GM21447 (cell line): ENCODE data around the gene TUFM.
"Not testable (repeated sequence)": the region's sequence is repeated elsewhere in the genome, so short reads cannot be mapped to it uniquely, and the experiment has no call there.

Source experiments
- ATAC-seq: cut with Tn5 transposase; IDR thresholded peaks from one replicate; pipeline ENCODE4 v1.9.1; 2021; ENCODE audit not compliant: unreplicated experiment

TUFM gene

DNA sequence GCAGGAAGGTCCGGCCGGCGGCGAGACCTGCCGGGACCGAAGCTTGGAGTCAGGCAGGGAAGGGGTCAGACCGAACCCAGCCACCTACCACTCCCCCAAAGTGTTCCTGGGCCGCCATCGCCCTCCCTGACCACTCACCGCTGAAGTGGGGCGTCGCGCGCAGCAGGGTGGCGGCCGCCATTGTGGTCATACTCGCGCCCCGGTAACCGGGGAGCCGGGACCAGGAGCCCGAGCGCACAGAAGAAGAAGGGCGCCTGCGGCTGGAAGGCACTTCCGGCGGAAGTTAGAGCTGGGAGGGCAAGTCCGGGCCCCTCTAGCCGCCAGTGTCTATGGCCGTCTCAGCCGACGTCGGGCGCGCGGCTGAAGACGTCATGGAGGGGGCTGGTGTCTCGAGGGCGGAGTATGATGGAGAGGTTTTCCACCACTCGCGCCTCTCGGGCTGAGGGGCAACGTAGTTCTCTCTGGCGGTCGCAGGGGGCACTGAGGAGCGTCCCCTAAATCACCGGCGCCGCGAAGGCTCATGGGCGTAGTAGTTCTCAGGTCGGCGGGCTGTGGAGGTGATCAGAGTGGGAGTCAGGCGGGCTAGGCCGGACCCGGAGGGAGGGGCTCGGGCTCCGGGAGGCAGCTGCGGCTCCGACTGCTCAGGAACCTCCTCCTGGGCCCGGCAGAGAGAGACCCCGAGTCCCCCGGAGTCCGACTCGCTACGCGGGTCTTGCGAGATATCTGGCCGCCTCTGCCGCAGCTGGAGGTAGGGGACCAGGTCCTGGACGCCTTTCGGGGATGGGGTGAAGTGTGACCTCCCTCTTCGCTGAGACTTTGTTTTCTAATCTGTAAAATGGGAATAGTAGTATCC is at the start of gene TUFM:
TUFM (minus strand) TSS at position 269 of the 853 bp plus-strand sequence; CDS start at position 190, 79 bp downstream.
- ATAC-seq: peak; percentile 93

DNA sequence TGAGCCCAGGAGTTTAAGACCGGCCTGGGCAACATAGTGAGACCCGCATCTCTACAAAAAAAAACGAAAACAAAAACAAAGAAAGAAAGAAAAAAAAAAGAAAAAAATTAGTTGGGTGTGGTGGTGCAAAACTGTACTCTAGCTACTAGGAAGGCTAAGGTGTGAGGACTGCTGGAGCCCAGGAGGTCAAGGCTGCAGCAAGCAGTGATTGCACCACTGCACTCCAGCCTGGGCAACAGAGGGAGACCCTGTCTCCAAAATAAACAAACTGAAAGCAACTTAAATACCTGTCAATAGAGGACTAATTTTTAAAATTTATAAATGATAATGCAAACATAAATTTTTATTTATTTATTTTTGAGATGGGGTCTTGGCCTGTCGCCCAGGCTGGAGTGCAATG is 49.5 kb upstream of the TUFM start:
- no peak for ATAC-seq

DNA sequence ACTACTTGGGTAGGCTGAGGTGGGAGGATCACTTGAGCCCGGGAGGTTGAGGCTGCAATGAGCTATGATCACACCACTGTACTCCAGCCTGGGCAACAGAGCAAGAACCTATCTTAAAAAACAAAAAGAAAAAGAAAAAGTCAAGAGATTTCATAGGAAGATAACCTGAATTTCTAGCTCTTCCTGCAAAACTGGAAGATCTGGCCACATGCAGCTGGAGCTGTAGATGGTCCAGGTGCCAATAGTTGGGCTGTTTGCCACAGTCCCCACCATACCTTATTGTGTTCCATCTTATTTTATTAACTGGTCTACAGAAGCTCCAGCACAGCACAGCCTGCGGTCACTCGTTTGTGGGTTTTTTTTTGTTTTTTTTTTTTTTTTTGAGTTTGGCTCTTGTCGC is 47.1 kb upstream of the TUFM start:
- no peak for ATAC-seq

DNA sequence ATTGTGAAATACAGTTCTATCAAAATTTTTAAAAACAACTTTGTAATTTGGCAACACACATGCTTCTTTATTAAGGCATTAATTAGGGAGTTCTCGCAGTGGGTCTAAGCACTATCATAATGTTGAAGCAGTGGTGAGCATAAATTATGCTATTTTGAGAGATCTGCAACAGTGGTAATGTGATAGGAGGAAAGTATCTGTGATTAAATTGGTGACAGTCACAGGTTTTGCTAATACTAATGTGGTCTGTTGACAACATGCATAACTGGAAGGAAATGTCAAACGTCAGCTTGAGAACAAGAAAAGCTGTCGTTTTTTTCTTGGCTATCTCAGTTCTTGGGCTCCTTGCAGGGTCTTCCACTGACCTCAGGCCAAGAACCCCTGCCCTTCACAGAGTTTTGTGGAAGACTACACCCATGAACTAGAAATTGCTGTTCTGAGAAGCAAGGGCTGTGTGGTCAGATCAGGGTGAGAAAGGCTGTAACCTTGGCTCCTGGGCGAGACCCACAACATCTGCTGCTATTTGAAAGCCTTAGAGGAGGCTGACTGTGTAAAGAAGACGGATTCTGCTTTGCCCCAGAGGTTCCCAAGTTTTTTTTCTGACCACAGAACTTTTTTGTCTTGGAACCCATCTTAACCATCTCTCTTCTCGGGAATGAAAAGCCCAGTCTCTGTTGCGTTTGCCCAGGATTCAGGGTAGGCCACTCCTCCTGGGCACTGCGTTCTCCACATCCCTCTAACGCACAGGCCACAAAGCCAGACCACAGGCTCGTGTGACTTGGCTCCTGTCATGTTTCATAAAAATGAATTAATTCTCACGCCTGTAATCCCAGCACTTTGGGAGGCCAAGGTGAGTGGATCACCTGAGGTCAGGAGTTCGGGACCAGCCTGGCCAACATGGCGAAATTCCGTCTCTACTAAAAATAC is 46.1 kb upstream of the TUFM start:
- ATAC-seq: no peak

DNA sequence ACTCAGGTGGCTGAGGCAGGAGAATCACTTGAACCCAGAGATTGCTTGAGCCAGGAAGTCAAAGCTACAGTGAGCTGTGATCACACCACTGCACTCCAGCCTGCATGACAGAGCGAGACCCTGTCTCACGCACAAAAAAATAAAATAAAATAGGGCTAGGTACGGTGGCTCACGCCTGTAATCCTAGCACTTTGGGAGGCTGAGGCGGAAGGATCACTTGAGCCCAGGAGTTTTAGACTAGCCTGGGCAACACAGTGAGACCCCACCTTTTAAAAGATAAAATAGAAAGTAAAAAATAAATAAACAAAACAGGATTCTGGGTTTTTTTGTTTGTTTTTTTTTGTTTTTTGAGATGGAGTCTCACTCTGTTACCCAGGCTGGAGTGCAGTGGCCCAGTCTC is 44.2 kb upstream of the TUFM start:
- ATAC-seq: not testable (repeated sequence)

DNA sequence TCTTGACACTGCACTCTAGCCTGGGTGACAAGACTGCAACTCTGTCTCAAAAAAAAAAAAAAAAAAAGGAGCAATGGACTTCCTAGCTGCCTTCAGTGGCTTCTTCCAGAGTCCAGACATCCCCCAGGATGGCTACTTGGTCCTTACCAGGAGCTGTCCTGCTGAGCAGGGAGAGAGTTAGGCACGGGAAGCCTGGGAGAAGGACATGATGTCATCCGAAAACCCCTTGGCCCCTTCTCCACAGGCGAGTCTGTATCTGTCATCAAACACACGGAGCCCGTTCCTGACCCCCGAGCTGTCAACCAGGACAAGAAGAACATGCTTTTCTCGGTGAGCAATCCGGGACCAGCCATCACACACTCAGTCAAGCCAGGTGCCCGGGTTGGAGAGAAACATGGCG is 40.8 kb upstream of the TUFM start:
- no peak for ATAC-seq

DNA sequence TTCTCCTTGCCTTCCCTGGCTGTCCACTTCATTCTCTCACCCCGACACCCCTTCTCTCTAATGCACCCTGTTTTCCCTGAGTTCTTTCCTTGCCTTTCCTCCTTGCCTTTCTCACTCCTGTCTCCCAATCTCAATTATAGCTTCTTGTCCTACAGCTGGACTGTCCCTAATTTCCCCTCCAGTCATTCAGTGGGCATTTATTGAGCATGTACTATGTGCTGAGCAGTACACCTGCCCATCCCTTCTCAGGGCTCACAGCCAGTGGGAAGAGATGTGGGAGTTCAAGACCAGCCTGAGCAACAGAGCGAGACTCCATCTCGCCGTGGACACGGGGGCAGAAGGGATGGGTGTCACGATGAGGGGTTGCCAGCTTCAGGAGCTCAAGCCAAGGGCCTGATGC is 37.9 kb upstream of the TUFM start:
- ATAC-seq: no peak

DNA sequence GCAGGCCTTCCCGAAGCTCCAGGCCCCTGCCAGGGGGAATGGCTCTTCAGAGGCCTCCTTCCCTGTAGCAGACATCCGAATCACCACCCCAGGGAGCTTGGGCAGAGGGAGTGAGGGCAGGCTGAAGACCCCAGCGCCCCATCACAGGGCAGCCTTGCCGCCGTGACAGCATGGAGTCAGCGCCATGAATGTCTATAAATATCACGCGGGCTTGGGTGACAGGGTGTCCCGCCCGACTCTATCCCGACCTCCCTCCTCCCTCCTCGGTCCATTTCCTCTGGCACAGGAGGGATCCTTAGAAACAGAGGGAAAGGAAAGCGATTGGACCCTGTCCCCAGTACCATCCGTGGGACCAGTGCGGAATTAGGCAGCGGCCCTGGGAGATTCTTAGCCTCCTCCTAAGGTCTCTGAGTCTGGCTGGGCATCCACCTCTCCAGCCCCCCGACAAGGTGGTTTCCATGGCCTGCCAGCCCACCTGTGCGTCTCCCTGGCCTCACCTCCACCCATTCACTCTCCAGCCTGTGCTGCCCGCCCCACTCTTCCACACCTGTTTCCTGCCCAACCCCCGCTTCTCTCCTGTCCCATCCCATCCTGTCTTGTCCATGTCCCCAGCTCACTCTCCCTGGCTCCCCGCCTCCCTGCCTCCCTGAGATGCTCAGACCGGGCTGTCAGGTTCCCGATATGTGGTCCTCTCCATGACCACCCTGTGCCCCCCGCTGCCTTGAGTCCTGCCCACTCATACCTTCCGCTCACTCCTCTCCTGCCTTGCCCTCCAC is 37.3 kb upstream of the TUFM start:
- ATAC-seq: no peak

DNA sequence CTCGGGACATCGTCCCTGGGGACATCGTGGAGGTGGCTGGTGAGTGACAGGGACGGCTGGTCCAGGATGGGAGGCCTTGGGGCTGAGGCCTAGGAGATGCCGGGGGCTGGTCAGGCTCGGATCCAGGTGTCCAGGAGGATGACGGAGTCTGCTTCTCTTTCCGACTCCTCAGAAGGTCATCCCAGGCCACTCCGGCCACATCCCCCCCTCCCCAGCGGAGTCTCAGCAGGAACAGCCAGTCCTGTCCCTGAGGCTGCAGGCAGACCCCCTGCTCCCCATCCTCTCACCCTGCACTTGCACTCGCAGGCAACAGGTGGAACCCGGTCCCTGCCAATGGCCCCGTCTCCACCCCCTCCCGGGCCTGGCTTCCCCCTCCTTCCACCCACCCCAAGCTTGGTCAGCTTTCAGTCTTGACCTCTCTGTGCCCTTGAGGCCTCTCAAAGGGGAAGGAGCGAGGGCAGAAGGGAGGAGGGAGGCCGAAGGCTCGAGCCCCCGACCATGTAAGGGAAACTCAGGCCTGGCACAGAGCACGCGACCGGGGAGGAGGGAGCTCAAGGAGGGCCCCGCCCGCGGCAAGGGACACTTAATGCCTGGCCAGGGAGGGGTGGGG is 36.5 kb upstream of the TUFM start:
- ATAC-seq: no peak

DNA sequence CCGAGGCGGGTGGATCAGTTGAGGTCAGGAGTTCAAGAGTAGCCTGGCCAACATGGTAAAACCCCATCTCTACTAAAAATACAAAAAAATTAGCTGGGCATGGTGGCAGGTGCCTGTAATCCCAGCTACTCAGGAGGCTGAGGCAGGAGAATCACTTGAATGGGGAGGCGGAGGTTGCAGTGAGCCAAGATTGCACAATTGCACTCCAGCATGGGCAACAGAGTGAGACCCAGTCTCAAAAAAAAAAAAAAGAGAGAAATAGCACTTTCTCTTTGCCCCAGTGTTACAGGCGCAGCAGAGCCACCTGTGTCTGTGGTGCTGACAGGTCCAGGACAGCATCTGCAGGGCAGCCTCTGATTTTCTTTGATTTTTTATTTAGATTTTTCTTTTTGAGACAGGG is 35.4 kb upstream of the TUFM start:
- ATAC-seq: not testable (repeated sequence)

DNA sequence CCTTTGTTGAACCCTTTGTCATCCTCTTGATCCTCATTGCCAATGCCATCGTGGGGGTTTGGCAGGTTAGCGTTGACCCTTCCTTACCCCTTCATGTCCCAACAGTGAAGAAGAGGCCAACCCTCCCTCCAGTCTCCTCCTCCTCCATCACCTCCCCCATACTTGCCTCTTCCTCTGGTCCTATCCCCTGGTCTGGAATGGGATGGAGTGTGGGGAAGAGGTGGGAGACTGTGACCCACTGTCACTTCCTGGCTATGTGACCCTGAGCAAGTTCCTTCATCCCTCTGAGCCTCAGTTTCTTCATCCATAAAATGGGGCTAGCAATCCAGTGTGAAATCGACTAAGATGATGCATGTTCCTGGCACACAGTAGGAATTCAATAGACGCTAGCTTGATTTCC is 34.8 kb upstream of the TUFM start:
- ATAC-seq: no peak

DNA sequence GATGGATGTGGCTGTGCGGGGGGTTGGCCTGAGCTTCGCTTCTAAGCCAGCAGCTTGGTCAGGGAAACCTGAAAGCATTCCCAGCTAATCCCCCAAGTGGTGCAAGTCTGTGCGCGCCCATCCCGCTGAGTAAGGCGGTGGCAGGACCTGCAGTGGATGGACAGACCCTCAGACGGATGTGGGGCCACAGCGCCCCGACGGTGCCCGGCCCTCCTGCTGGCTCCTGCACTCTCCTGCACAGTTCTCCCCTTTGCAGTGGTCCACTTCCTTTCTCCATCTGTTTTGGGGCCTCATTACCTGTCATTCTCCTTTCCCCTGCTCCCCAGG is 34.4 kb upstream of the TUFM start:
- no peak for ATAC-seq

DNA sequence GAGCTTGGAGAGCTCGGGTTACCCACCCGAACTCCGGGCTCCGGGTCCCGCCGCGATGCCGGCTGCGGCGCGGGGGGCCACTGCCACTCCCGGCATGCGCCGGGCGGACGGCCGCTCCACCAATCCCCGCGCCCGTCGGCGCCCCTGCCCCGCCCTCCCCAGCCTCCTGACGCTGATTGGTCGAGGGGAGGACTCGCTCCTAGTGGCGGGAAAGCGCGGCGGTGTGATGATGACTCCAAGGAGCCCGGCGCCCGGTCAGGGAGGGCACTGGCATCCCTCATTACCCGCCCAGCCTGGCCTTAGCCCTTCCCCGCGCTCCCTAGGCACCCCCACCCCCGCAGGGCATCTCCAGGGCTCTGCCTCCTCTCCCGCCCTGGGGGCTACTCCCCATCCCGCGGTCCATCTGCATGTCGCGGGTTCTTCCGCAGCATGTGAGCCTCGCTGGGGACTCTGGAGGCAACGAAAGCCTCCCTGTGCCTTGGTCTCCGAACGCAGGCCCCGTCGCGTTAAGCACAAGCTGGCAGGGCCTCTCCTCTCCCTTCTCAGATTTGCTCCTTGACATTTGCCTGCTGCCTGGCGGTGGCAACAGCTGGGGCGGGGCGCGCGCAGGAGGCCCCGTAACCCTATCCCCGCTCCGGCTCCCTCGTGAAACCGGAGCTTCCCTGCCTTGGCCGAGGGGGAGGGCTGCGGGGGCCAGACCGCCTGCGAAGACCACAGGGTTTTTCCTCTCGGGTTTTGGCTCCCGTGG is 33.9 kb upstream of the TUFM start:
- peak; percentile 83 for ATAC-seq

DNA sequence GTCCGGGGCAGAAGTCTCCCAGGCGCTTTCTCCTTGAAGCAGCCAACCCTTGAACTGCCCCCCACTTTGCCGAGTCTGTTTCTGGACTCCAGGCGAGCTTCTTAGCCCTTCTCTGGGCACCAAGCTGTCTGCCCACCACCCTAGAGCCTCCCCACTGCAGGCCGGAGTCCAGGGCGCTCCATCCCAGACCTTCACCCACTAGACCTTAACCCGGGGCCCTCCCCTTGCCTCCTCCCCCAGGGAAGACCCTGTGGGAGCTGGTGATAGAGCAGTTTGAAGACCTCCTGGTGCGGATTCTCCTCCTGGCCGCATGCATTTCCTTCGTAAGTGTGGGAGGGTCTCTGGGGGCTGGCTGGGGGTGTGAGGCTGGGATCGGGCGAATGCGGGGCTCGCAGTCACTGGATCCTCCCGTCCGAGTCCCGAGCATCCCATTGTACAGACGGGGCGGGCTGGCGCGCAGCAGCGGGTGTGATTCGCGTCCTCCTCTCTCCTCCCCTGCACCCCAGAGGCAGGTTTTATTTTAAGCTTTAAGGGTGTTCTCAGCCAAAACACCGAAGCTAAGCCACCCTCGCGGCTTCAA is 33.2 kb upstream of the TUFM start:
- ATAC-seq: peak; percentile 33

DNA sequence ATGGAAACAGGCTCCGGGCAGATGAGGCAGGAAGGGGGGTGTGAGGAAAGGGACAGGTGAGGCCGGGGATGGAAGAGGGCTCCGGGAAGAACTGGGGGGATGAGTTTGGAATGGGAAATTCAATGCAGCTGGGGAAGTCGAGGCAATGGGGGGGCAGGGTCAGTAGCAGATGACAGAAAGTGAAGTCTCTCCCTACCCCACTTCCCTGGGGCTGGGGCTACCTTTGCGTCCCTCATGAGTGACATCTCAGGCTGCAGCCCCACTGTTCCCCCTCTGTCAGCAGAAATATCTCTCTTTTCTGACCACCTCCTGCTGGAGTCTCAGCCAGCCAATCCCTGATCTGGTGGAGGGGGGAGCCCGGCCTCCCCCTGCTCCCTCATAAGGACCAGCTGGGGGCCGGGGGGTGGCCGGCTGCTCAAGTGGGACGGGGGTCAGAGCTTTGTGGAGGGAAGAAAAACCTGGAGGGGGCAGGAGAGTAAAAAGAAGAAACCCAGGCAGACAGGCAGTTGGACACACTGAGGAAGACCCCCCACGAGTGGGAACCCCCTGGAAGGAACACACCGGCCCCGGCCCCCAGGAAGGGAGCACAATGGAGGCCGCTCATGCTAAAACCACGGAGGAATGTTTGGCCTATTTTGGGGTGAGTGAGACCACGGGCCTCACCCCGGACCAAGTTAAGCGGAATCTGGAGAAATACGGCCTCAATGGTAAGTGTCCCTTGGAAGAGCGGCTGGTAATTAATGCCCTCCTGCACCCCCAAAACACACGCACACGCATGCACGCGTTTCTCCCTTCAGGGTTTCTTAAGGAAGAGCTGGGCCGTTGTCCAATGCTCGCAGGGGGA is 32.2 kb upstream of the TUFM start, which contains the start of gene ATP2A1:
ATP2A1 (plus strand) TSS at position 406 of the 844 bp plus-strand sequence; CDS start at position 590, 184 bp downstream.
- ATAC-seq: no peak

DNA sequence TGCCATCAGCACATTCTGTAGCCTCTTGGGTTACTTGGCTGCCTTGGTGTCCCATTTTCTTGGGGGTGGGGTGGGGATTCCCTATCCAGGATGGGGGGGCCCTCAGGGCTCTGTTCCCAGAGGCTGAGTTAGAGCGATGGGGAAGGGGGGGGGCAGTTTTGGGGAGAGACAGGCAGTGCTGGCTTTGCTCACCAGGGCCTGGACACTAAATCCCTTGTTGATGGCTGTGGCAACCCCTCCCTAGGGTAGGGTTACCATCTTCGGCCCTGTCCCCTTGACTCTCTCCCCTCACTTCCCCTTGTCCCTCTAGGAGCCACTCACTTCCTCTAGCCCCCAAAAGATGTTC is 31.5 kb upstream of the TUFM start:
- no peak for ATAC-seq

DNA sequence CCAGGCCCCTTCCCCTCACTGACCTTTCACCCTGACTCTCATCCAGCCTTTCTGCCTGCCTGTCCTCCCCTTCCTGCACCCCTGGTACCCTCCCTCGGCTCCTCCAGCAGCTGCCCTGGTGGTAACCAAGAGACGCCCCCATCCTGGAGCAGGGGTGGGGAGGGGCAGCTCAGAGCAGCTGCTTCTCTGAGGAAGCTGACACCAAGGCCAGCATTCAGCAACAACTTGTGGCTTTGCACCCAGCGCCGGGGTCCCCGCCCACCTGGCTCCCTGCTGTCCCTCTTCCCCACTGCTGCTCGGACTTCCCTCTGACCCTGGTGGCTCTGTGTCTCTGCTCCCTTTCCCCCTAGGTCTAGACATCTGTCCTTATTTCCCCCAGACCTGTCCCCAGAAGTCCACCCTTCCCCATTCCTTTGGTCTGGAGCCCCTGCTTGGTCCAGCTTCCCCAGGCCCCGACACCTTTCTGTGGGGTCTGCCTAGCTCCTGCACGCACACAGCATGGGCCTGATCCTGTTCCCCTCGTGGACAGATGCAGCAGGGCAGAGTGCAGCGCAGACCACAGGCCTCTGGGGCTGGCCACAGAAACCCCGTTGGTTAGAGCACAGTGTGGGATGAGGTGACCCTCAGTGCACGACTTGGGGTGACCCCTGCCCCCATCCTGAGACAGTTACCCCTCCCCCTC is 31.0 kb upstream of the TUFM start:
- ATAC-seq: no peak

DNA sequence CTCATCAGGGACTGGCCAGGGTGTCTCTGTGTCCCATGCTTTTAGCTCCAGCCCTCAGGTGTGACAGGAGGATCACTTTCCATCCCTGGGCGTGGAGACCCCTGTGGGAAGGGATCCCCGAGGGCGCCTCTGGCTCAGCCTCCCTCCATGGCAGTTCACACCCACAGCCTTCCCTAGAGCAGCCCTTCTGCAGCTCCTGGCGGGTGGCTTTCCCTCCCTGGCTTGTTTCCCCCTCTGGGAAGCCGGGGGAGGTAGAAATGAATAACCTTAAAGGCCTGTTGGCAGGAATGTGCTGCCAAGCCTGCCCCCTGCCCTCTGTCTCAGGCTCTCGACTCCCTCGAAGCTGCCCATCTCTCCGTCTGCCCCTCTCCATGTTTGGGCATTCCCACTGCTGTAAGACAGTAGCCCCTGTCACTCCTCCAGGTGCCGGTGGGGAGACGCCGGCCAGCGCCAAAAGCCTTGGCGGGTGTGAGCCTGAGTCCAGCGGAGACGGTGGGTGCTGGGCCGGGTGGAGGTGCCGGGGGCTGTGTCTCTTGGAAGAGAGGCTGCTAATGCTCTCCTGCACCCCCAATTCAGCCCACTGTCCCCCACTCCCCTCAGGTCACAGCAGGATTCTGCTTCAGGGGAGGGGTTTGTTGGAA is 30.0 kb upstream of the TUFM start:
- no peak for ATAC-seq
